PC-9 (cell line): ENCODE measurements around the gene PDE3A.

Source experiments
- EZH2 ChIP-seq: fragments of 200-600 bp; sonication (generic); IDR thresholded peaks from 2 replicates; pipeline ENCODE4 v1.8.0; 2017; ENCODE audit warnings: antibody characterized with exemption, low read depth
- TF ChIP-seq, protein P1 (sequence below): fragments of 200-600 bp; sonication (generic); conservative IDR thresholded peaks from 2 replicates; pipeline ENCODE4 v1.6.1; 2017; ENCODE audit warnings: mixed run types, antibody characterized with exemption, mild to moderate bottlenecking, moderate library complexity

GRCh38 chr12:20415028-20415427, 46.7 kb downstream of the PDE3A start:
- no peak for TF ChIP-seq EZH2
- TF ChIP-seq, protein P1, sequence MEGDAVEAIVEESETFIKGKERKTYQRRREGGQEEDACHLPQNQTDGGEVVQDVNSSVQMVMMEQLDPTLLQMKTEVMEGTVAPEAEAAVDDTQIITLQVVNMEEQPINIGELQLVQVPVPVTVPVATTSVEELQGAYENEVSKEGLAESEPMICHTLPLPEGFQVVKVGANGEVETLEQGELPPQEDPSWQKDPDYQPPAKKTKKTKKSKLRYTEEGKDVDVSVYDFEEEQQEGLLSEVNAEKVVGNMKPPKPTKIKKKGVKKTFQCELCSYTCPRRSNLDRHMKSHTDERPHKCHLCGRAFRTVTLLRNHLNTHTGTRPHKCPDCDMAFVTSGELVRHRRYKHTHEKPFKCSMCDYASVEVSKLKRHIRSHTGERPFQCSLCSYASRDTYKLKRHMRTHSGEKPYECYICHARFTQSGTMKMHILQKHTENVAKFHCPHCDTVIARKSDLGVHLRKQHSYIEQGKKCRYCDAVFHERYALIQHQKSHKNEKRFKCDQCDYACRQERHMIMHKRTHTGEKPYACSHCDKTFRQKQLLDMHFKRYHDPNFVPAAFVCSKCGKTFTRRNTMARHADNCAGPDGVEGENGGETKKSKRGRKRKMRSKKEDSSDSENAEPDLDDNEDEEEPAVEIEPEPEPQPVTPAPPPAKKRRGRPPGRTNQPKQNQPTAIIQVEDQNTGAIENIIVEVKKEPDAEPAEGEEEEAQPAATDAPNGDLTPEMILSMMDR, result no peak
